K562 (cell line): Measurements from ENCODE around the gene IRX3. TPM values are rescaled to one million over a fixed set of nuclear protein-coding genes. Genes with fewer than 3 reads are reported as not detected.

ENCODE experiments used
- ATAC-seq: fragments of 200-7000 bp; cut with Tn5 transposase; 3 replicates; pipeline ENCODE4 v1.9.1; 2020; ENCODE audit warnings: moderate library complexity
- BruUV-seq: library from RNA; stranded (reverse); fragments of 400-500 nt; replicated peaks from 2 replicates; lab custom pipeline; 2021; lab: Mats Ljungman, UMichigan
- CTCF ChIA-PET: fragments of 300-600 bp; formaldehyde crosslinking; extraction: SDS; loops from one replicate; lab custom pipeline; 2021; ENCODE audit warnings: low intra/inter-chr PET ratio; lab: Yijun Ruan, JAX
- POLR2A ChIA-PET: fragments of 300-600, 350-650 bp; sonication (Branson Sonifier 250); formaldehyde crosslinking; extraction: SDS; loops from one replicate; lab custom pipeline; 2021; ENCODE audit warnings: antibody characterized with exemption, inconsistent platforms; lab: Yijun Ruan, JAX
- DNase-seq, 4 experiments: peaks; one replicate each; pipeline versions ENCODE4 v3.0.0 to v3.0.0-alpha.2; 2011 to 2018; ENCODE audit warnings: low spot score in 3 of 4, mixed read lengths in 3 of 4; ENCODE audit errors: extremely low read depth in 1 of 4
- FAIRE-seq: peaks from 2 replicates; lab custom pipeline; 2011; peaks lifted over from hg19 to GRCh38; lab: Jason Lieb, UNC
- H2AFZ ChIP-seq: 2 replicates; pipeline ENCODE4 v1.6.0; 2011; ENCODE audit warnings: low read depth, low read length, control low read depth, inconsistent platforms
- H3K27ac ChIP-seq: fragments of 200-600 bp; 3 replicates; pipeline ENCODE4 v1.8.0; 2011; ENCODE audit warnings: low read depth, mild to moderate bottlenecking, control low read depth, inconsistent platforms, low read length, moderate library complexity, mixed read lengths; ENCODE audit errors: extremely low read depth
- H3K27me3 ChIP-seq, 2 experiments: fragments of 300-600 bp in 1 of 2; 2 replicates in 1 of 2; 3 replicates in 1 of 2; pipeline versions ENCODE4 v1.6.0 to v1.8.0; 2011; ENCODE audit warnings: inconsistent platforms in 2 of 2, low read length in 2 of 2, mild to moderate bottlenecking in 1 of 2, mixed read lengths in 1 of 2, moderate library complexity in 1 of 2; ENCODE audit not compliant: control insufficient read depth in 2 of 2, insufficient read depth in 2 of 2
- H3K36me3 ChIP-seq: fragments of 300-600 bp; 3 replicates; pipeline ENCODE4 v1.8.0; 2011; ENCODE audit warnings: mild to moderate bottlenecking, low read length, inconsistent platforms; ENCODE audit not compliant: control insufficient read depth, insufficient read depth
- H3K4me1 ChIP-seq, 2 experiments: fragments of 200-600 bp in 1 of 2; replicated peaks in 1 of 2; 2 replicates in 1 of 2; 3 replicates in 1 of 2; pipeline versions ENCODE4 v1.5.1 to v1.8.0; 2011; ENCODE audit warnings: inconsistent platforms in 2 of 2, low read length in 2 of 2, mild to moderate bottlenecking in 1 of 2, mixed read lengths in 1 of 2, moderate library complexity in 1 of 2; ENCODE audit not compliant: control insufficient read depth in 2 of 2, insufficient read depth in 2 of 2
- H3K4me2 ChIP-seq: 2 replicates; pipeline ENCODE4 v1.6.1; 2011; ENCODE audit warnings: low read length, control low read depth, inconsistent platforms, mixed read lengths; ENCODE audit not compliant: insufficient read depth
- H3K4me3 ChIP-seq: fragments of 200-600 bp; sonication (generic), shearing (Covaris generic); 2 replicates; pipeline ENCODE4 v1.5.1; 2016; ENCODE audit warnings: control low read depth, inconsistent platforms
- H3K79me2 ChIP-seq: fragments of 200-600 bp; 3 replicates; pipeline ENCODE4 v1.8.0; 2011; ENCODE audit warnings: low read length, inconsistent platforms; ENCODE audit not compliant: control insufficient read depth, insufficient read depth
- H3K9ac ChIP-seq, 2 experiments: 2 replicates each; pipeline versions ENCODE4 v1.6.0 to v1.6.1; 2011; ENCODE audit warnings: low read depth in 2 of 2, low read length in 2 of 2, control low read depth in 1 of 2, inconsistent platforms in 1 of 2, mild to moderate bottlenecking in 1 of 2, mixed read lengths in 1 of 2; ENCODE audit not compliant: insufficient read depth in 1 of 2
- H3K9me1 ChIP-seq: one replicate; pipeline ENCODE4 v1.6.0; 2011; ENCODE audit warnings: inconsistent platforms, mild to moderate bottlenecking, low read length, moderate library complexity; ENCODE audit not compliant: control insufficient read depth, insufficient read depth
- H3K9me3 ChIP-seq: replicated peaks from 2 replicates; pipeline ENCODE4 v1.5.1; 2011; ENCODE audit warnings: low read depth, low read length, inconsistent platforms; ENCODE audit not compliant: control insufficient read depth, insufficient read depth
- H4K20me1 ChIP-seq: replicated peaks from 2 replicates; pipeline ENCODE4 v1.6.1; 2011; ENCODE audit warnings: low read length, inconsistent platforms, mixed read lengths; ENCODE audit not compliant: control insufficient read depth, insufficient read depth
- BDP1 ChIP-seq: IDR thresholded peaks from 3 replicates; pipeline ENCODE4 v1.6.1; 2011; ENCODE audit not compliant: insufficient read length, insufficient read depth
- CHD2 ChIP-seq: IDR thresholded peaks from 2 replicates; pipeline ENCODE4 v1.6.1; 2011; ENCODE audit warnings: low read depth, low read length
- MEIS2 ChIP-seq: fragments of 450-650 bp; IDR thresholded peaks from 2 replicates; pipeline ENCODE4 v1.6.1; 2014; ENCODE audit warnings: mild to moderate bottlenecking; ENCODE audit not compliant: partially characterized antibody
- MTA2 ChIP-seq: fragments of 450-650 bp; IDR thresholded peaks from 2 replicates; pipeline ENCODE4 v1.6.1; 2016; ENCODE audit warnings: low read depth
- NCOA1 ChIP-seq: fragments of 450-650 bp; IDR thresholded peaks from 2 replicates; pipeline ENCODE4 v1.6.1; 2016; ENCODE audit warnings: low read depth
- PHB2 ChIP-seq: fragments of 450-650 bp; IDR thresholded peaks from 2 replicates; pipeline ENCODE4 v1.6.1; 2017; ENCODE audit warnings: low read depth
- POLR2A ChIP-seq: fragments of 450-650 bp; conservative IDR thresholded peaks from 2 replicates; pipeline ENCODE4 v1.6.1; 2016
- POLR2AphosphoS5 ChIP-seq: IDR thresholded peaks from 2 replicates; pipeline ENCODE4 v1.6.1; 2011; ENCODE audit warnings: mild to moderate bottlenecking, low read depth, low read length, moderate library complexity; ENCODE audit not compliant: control insufficient read depth, insufficient read depth
- SIN3B ChIP-seq: fragments of 450-650 bp; IDR thresholded peaks from 2 replicates; pipeline ENCODE4 v1.6.1; 2017; ENCODE audit warnings: low read depth, mild to moderate bottlenecking, moderate library complexity
- SMAD3 ChIP-seq: fragments of 450-650 bp; formaldehyde crosslinking; conservative IDR thresholded peaks from 2 replicates; pipeline ENCODE4 v1.4.0; 2020; ENCODE audit warnings: mild to moderate bottlenecking
- SMARCC2 ChIP-seq: fragments of 450-650 bp; IDR thresholded peaks from 2 replicates; pipeline ENCODE4 v1.6.1; 2017; ENCODE audit warnings: antibody characterized with exemption, moderate library complexity, mild to moderate bottlenecking, low read depth
- TARDBP ChIP-seq: fragments of 450-650 bp; IDR thresholded peaks from 2 replicates; pipeline ENCODE4 v1.6.1; 2016
- USF2 ChIP-seq: sonication (generic); formaldehyde crosslinking; IDR thresholded peaks from 2 replicates; pipeline ENCODE4 v1.5.0; 2020; ENCODE audit warnings: missing genetic modification reagents
- ZBTB8A ChIP-seq: fragments of 450-650 bp; IDR thresholded peaks from 2 replicates; pipeline ENCODE4 v1.6.1; 2018; ENCODE audit warnings: mild to moderate bottlenecking, moderate library complexity; ENCODE audit not compliant: partially characterized antibody
- WGBS: fragments of 100-300 bp; shearing (Covaris generic); methylation state at CpG from one replicate; pipeline ENCODE4 v1.1.6; 2016; ENCODE audit warnings: low coverage, mixed read lengths; ENCODE audit not compliant: insufficient coverage; ENCODE audit errors: missing lambda C conversion rate; 5-methylcytosine and 5-hydroxymethylcytosine counted together
- in situ Hi-C: fragments of 300-500 bp; cut with MboI; formaldehyde crosslinking; loops from 4 replicates; pipeline ENCODE4 v1.15.0; 2018; ENCODE audit warnings: inconsistent platforms, mixed read lengths
- intact Hi-C: fragments of 100-400 bp; cut with micrococcal nuclease; formaldehyde crosslinking; loops from 2 replicates; pipeline ENCODE4 v1.14.2; 2022
- polyA plus RNA-seq, 8 experiments: library from polyadenylated mRNA; depleted of rRNA in 4 of 8; stranded (reverse) in 5 of 8; unstranded in 3 of 8; fragments of >200 nt; fragmentation: Nextera tagmentation in 2 of 8; fragmentation: Illumina TruSeq in 1 of 8; extraction: Ambion mirVana in 2 of 8; extraction: Trizol in 1 of 8; gene quantifications; 2 replicates each; pipeline versions ENCODE4 v1.2.1 to v1.2.3, GENCODE V29; 2011 to 2014; ENCODE audit warnings: inconsistent platforms in 1 of 8, missing spikeins in 1 of 8
- total RNA-seq, 7 experiments: library from RNA; depleted of rRNA in 6 of 7; stranded (reverse); fragments of >200 nt in 6 of 7; fragmentation: Illumina TruSeq in 2 of 7; extraction: Trizol in 2 of 7; gene quantifications; 2 replicates each; pipeline versions ENCODE4 v1.2.1 to v1.2.3, GENCODE V29; 2011 to 2021; ENCODE audit warnings: low replicate concordance in 1 of 7

Gene IRX3
- total and polyA plus RNA-seq, 9 of the 15 experiments (the other 6 are each of a cell fraction or from before 2014, with no cell fraction given), result not detected

DNA sequence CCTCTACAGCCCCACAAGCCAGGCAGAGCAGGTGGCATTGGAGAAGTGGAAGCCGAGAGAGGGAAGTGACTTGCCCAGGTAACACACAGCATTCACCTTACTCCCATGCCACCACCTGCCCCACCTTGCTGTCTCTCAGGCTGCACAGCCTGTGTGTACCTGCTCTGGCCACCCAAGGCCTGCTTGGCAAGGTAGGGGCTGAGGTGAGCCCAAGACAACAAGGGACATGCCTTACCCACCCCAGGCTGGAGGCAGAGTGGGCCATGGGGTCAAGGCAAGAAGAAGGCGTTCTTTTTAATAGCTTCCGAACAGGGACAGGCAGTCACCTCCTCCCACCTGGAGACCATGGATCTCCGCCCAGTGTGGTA is 40.1 kb downstream of the IRX3 start:
- Histone ChIP-seq H4K20me1 (no peaks in the 10 kb centered on the region), H3K4me2 (no peak overlapping the region), H3K9me3 (no peaks in the 10 kb centered on the region), H3K79me2 (no peaks in the 10 kb centered on the region), H3K9ac (no peak overlapping the region), H3K27me3 (no peaks in the 10 kb centered on the region), H3K36me3 (no peaks in the 10 kb centered on the region), H3K4me3 (no peak overlapping the region), H3K4me1 (no peaks in the 10 kb centered on the region), H3K27ac (no peak overlapping the region), H3K9me1 (no peaks in the 10 kb centered on the region), H2AFZ (no peak overlapping the region)
- 5% methylated on average over 4 of the region's 4 CpGs for WGBS
- no TSS peak for BruUV-seq
- ChIA-PET CTCF (no interaction called here), POLR2A (no interaction called here)
- ATAC-seq (no peak), DNase-seq (no peak), FAIRE-seq (no peak)
- TF ChIP-seq TARDBP, result no peak
- TF ChIP-seq POLR2A, result no peak
- TF ChIP-seq NCOA1, result no peak
- TF ChIP-seq MTA2, result no peak
- TF ChIP-seq MEIS2, result no peak
- TF ChIP-seq PHB2, result no peak
- no peak for TF ChIP-seq CHD2
- TF ChIP-seq ZBTB8A, result no peak
- TF ChIP-seq SIN3B, result no peak
- no peak for TF ChIP-seq SMAD3 (CRISPR knock-in tag)
- no peak for TF ChIP-seq POLR2AphosphoS5
- TF ChIP-seq USF2 (CRISPR knock-in tag), result no peak
- TF ChIP-seq SMARCC2, result no peak
- TF ChIP-seq BDP1, result no peak
- in situ Hi-C loops, result no loop called here
- intact Hi-C loops, result no loop called here
